ENCODE data around the gene ABHD4. TPM values are rescaled to one million over a fixed set of nuclear protein-coding genes. Genes with fewer than 3 reads are reported as not detected.
A peak's percentile ranks its signal among the peaks of the same experiment; 100 is the strongest.
"Not testable (repeated sequence)": the region's sequence is repeated elsewhere in the genome, so short reads cannot be mapped to it uniquely, and the experiment has no call there.

Gene ABHD4
- polyA plus RNA-seq, 2 of the 4 experiments (the other 2 are of a cell fraction) = 58.3 to 70.7 TPM

GRCh38 chr14:22614240-22614799, 16.2 kb downstream of the ABHD4 start (continued):
- peak; percentile 88; the same call in 1 of the 2 replicates for TF ChIP-seq HOXB5 (CRISPR knock-in tag; IDR thresholded peaks at IDR 0.05)
- peak; percentile 77 for TF ChIP-seq GATA3 (IDR thresholded peaks at IDR 0.05; ENCODE audit: borderline replicate concordance)
- TF ChIP-seq MYC (IDR thresholded peaks at IDR 0.05; ENCODE audit: borderline replicate concordance, low read length) = peak; percentile 20; the same call in 1 of the 2 replicates
- TF ChIP-seq PBX3 (IDR thresholded peaks at IDR 0.05) = peak; percentile 91
- TF ChIP-seq ZSCAN20 (CRISPR knock-in tag; IDR thresholded peaks at IDR 0.05) = no peak
- TF ChIP-seq CHD4 (IDR thresholded peaks at IDR 0.05; ENCODE audit: borderline replicate concordance) = no peak
- no peak for TF ChIP-seq HOXB13 (CRISPR knock-in tag; IDR thresholded peaks at IDR 0.05; ENCODE audit: low read depth)
- TF ChIP-seq ELK1 (IDR thresholded peaks at IDR 0.05; ENCODE audit: low read depth, low read length) = no peak
- TF ChIP-seq HMGXB4 (CRISPR knock-in tag; IDR thresholded peaks at IDR 0.05; ENCODE audit: borderline replicate concordance) = no peak

- H3K4me1 ChIP-seq = peaks cover 31% of the 10 kb centered on the region
- ATAC-seq; FAIRE-seq; H3K9me3 ChIP-seq; POLR2A ChIA-PET; H3K4me2 ChIP-seq; DNase-seq (ENCODE audit: low read depth in 1 of 2, low spot score in 1 of 2); H3K27ac ChIP-seq; H3K4me3 ChIP-seq: not testable (repeated sequence)
- whole genome bisulfite sequencing (ENCODE audit: missing lambda C conversion rate) = 93% methylated on average over 2 of the region's 2 CpGs
- CTCF ChIA-PET = interaction anchor here (0.7 to 1.6 kb wide), 2 partner anchors 37 to 56 kb away, joined by 3 to 4 read pairs; no protein-coding TSS in a partner anchor
Measured at GRCh38 chr14:22615765-22616164, 17.7 kb downstream of the ABHD4 start.

- no peak for FAIRE-seq
- 90% methylated on average over 2 of the region's 2 CpGs for WGBS (ENCODE audit: missing lambda C conversion rate)
- H3K4me3 ChIP-seq = no peak overlapping the region
- no peak overlapping the region for H3K27ac ChIP-seq
- H3K9me3 ChIP-seq = no peaks in the 10 kb centered on the region
- H3K4me2 ChIP-seq = no peak overlapping the region
- no peaks in the 10 kb centered on the region for H3K4me1 ChIP-seq
- CTCF ChIA-PET = interaction anchor here (0.9 kb wide), 1 partner anchor 25 kb away, joined by 3 read pairs; no protein-coding TSS in a partner anchor
- DNase-seq (ENCODE audit: low read depth in 1 of 2, low spot score in 1 of 2) = no peak
- no peak for TF ChIP-seq HOXB13 (CRISPR knock-in tag; IDR thresholded peaks at IDR 0.05; ENCODE audit: low read depth)
- TF ChIP-seq TFCP2L1 (CRISPR knock-in tag; IDR thresholded peaks at IDR 0.05) = no peak
- no peak for TF ChIP-seq CEBPB (IDR thresholded peaks at IDR 0.05)
- TF ChIP-seq RNF2 (IDR thresholded peaks at IDR 0.05; ENCODE audit: borderline replicate concordance, low read depth) = no peak
- TF ChIP-seq ZNF302 (CRISPR knock-in tag; IDR thresholded peaks at IDR 0.05) = no peak
- no peak for TF ChIP-seq BCL3 (IDR thresholded peaks at IDR 0.05)
- no peak for TF ChIP-seq MAX (IDR thresholded peaks at IDR 0.05)
- TF ChIP-seq KDM5A (IDR thresholded peaks at IDR 0.05) = no peak
- no peak for TF ChIP-seq ELK1 (IDR thresholded peaks at IDR 0.05; ENCODE audit: low read depth, low read length)
- no peak for TF ChIP-seq MAFK (IDR thresholded peaks at IDR 0.05; ENCODE audit: partially characterized antibody)
- no peak for TF ChIP-seq POLR2AphosphoS2 (conservative IDR thresholded peaks at IDR 0.05; ENCODE audit: low read length)
- no peak for ATAC-seq
- POLR2A ChIA-PET = no interaction called here
Measured at GRCh38 chr14:22622255-22622654, 24.2 kb downstream of the ABHD4 start.

Measured in A549 (cell line).